Stomach (tissue), 9 donors: ENCODE results near the gene UBAC1. TPM values are rescaled to one million over a fixed set of nuclear protein-coding genes. Genes with fewer than 3 reads are reported as not detected.
A peak's percentile ranks its signal among the peaks of the same experiment; 100 is the strongest.

Source experiments
- DNase-seq, 2 donors: peaks; one replicate each; pipeline versions ENCODE4 v3.0.0 to v3.0.0-alpha.2; 2013 to 2019
- H3K27ac ChIP-seq, 5 donors: fragments of 200-600 bp in 4 of 5; sonication (generic) in 4 of 5; one replicate each; pipeline ENCODE4 v1.5.1; 2013 to 2019; ENCODE audit warnings: mild to moderate bottlenecking in 1 of 5, moderate library complexity in 1 of 5
- H3K27me3 ChIP-seq, 3 donors: fragments of 200-600 bp; sonication (generic); one replicate each; pipeline ENCODE4 v1.5.1; 2017 to 2019; ENCODE audit warnings: mixed run types in 1 of 3
- H3K36me3 ChIP-seq, 4 donors: fragments of 200-600 bp; sonication (generic); 1 replicate in 3 of 4; 2 replicates in 1 of 4; pipeline ENCODE4 v1.5.1; 2016 to 2019
- H3K4me1 ChIP-seq, 4 donors: fragments of 200-600 bp; sonication (generic); one replicate each; pipeline ENCODE4 v1.5.1; 2016 to 2019
- H3K4me3 ChIP-seq, 4 donors: fragments of 200-600 bp; sonication (generic) in 3 of 4; one replicate each; pipeline ENCODE4 v1.5.1; 2016 to 2019; ENCODE audit warnings: mild to moderate bottlenecking in 1 of 4
- H3K9me3 ChIP-seq, 4 donors: fragments of 200-600 bp; sonication (generic); one replicate each; pipeline ENCODE4 v1.5.1; 2016 to 2019
- CTCF ChIP-seq, 7 experiments: fragments of 450-650 bp in 4 of 7; fragments of 200-600 bp in 3 of 7; sonication (generic) in 3 of 7; IDR thresholded peaks; one replicate each; pipeline ENCODE4 v1.5.1; 2016 to 2019; ENCODE audit warnings: antibody characterized with exemption in 7 of 7, control low read depth in 2 of 7, mild to moderate bottlenecking in 1 of 7
- EP300 ChIP-seq: sonication (generic); formaldehyde crosslinking; IDR thresholded peaks from one replicate; pipeline ENCODE4 v1.6.1; 2017; ENCODE audit warnings: antibody characterized with exemption
- POLR2A ChIP-seq, 4 donors: fragments of 450-650 bp; IDR thresholded peaks; one replicate each; pipeline ENCODE4 v1.6.1; 2016; ENCODE audit warnings: antibody characterized with exemption in 4 of 4, control low read depth in 2 of 4, mild to moderate bottlenecking in 1 of 4, moderate library complexity in 1 of 4
- POLR2AphosphoS5 ChIP-seq, 3 donors: sonication (generic); formaldehyde crosslinking; IDR thresholded peaks; one replicate each; pipeline ENCODE4 v1.6.1; 2016; ENCODE audit warnings: antibody characterized with exemption in 3 of 3
- WGBS, 5 donors: extraction: QIAGEN DNeasy Blood & Tissue Kit in 3 of 5; methylation state at CpG; one replicate each; pipeline versions ENCODE4 v1.1.5 to v1.1.7; 2013 to 2018; 5-methylcytosine and 5-hydroxymethylcytosine counted together
- intact Hi-C: fragments of 100-400 bp; cut with DNase I; formaldehyde crosslinking; loops from one replicate; pipeline ENCODE4 v1.15.1; 2023; ENCODE audit warnings: low total_unique reads
- polyA plus RNA-seq, 3 donors: library from polyadenylated mRNA; stranded (reverse); fragments of 200-250 nt; gene quantifications; one replicate each; pipeline ENCODE4 v1.2.3, GENCODE V29; 2013
- total RNA-seq, 5 donors: library from RNA; depleted of rRNA; stranded (reverse); fragments of >200 nt; gene quantifications; one replicate each; pipeline versions ENCODE4 v1.1.0 to v1.2.3, GENCODE V29; 2014 to 2016
- donor health status: healthy with polysubstance abuse.
- donor health status: Bipolar disorder and iron deficiency.
- donor health status: healthy.

UBAC1 gene
- total and polyA plus RNA-seq, 8 donors: 22.6 to 70.1 (median 42.6) TPM

GRCh38 chr9:136004712-136005111 is 43.5 kb upstream of the UBAC1 start:
- Histone ChIP-seq H3K9me3 (no peaks in the 10 kb centered on the region), H3K27ac (no peak overlapping the region), H3K27me3 (no peaks in the 10 kb centered on the region), H3K4me3 (no peak overlapping the region), H3K36me3 (peaks cover 0 to 17% (median 13%) of the 10 kb centered on the region in 4 donors), H3K4me1 (peaks cover 8 to 50% (median 30%) of the 10 kb centered on the region in 4 donors)
- 72 to 81% (median 80%) methylated on average over 12 to 15 of the region's 15 CpGs for WGBS, 5 donors
- intact Hi-C loops: no loop called here
- TF ChIP-seq POLR2A (IDR thresholded peaks at IDR 0.05): no peak
- DNase-seq: no peak

DNA sequence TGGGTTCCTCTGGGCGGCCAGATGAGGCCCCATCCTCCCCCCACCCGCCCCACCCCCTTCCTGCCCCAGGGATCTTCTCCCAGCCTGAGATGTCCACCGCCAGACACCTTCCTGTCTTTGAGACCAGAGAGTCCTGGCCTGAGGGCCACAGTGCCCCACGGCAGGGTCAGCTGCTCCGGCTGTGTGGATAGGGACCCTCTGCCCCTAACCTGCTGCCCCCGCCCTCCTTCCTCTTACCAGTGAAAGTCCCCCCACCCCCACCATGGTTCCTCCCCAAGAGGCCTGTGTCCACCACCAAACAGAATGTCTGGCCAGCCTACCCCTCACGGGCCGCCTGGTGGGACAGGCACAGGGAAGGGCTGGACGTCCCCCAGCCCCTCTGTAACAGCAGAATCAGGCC is 43.0 kb upstream of the UBAC1 start:
- DNase-seq: no peak
- H3K27me3 ChIP-seq: no peaks in the 10 kb centered on the region
- H3K4me1 ChIP-seq: peaks cover 8 to 46% (median 29%) of the 10 kb centered on the region in 4 donors
- TF ChIP-seq POLR2AphosphoS5 (IDR thresholded peaks at IDR 0.05): no peak
- TF ChIP-seq CTCF (IDR thresholded peaks at IDR 0.05): no peak
- TF ChIP-seq POLR2A (IDR thresholded peaks at IDR 0.05): no peak
- TF ChIP-seq EP300: no peak
- 68 to 89% (median 71%) methylated on average over 4 to 9 of the region's 9 CpGs for WGBS, 5 donors
- H3K4me3 ChIP-seq: no peak overlapping the region
- intact Hi-C loops: no loop called here
- H3K27ac ChIP-seq: no peak overlapping the region
- H3K36me3 ChIP-seq: peaks cover 0 to 12% (median 8%) of the 10 kb centered on the region in 4 donors
- no peaks in the 10 kb centered on the region for H3K9me3 ChIP-seq

DNA sequence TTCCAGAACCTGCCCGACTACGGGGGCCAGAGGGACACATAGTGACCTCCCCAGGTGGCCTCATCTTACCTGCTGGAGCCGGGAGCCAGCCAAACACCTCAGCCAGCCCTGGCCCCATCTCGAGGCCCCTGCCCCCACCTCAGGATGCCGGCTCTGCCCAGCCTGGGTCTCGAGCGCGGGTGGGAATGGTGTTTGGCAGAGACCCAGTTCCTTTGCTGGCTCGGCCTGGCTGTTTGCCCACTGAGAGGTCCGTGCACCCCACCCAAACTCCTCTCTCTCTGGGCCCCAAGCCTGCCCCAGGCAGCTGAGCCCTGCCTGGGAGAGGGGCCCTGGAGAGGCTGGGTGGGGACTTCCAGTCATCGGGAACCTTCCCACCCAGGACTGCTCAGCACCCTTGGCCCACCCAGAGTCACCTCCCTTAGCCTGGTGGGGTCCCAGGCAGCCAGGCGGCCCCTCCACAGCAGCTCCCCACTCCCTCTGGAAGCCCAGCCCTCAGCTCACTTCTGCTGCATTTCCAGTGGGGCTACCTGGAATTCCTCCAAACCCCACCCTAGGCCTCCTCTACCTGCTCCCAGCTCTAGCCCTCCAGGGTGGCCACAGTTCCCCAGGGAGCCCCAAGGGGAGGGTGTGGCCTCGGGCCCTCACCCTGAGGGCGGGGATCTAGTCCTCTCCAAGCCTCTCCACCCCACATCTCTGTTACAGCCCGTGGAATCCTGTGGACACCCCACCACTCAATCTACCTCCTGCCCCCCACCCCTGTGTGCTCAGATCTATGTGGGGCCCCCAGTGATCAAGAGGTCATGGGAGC is 42.4 kb upstream of the UBAC1 start:
- Histone ChIP-seq H3K4me3 (no peak overlapping the region), H3K4me1 (peaks cover 8 to 40% (median 25%) of the 10 kb centered on the region in 4 donors), H3K9me3 (no peaks in the 10 kb centered on the region), H3K36me3 (peaks cover 0 to 8% (median 3%) of the 10 kb centered on the region in 4 donors), H3K27ac (no peak overlapping the region), H3K27me3 (no peaks in the 10 kb centered on the region)
- intact Hi-C loops: no loop called here
- DNase-seq: peak in 1 of 2 donors; percentile 56
- no peak for TF ChIP-seq POLR2A (IDR thresholded peaks at IDR 0.05)
- TF ChIP-seq POLR2AphosphoS5 (IDR thresholded peaks at IDR 0.05): no peak
- no peak for TF ChIP-seq EP300
- TF ChIP-seq CTCF (IDR thresholded peaks at IDR 0.05): no peak
- 15 to 21% (median 18%) methylated on average over 4 to 15 of the region's 15 CpGs for WGBS, 5 donors

- no peak overlapping the region for H3K27ac ChIP-seq
- intact Hi-C loops: no loop called here
- peaks cover 0 to 4% (median under 1%) of the 10 kb centered on the region in 4 donors for H3K36me3 ChIP-seq
- H3K27me3 ChIP-seq: no peaks in the 10 kb centered on the region
- DNase-seq: peak in 1 of 2 donors; percentile 48
- H3K4me1 ChIP-seq: peaks cover 8 to 33% (median 20%) of the 10 kb centered on the region in 4 donors
- no peak overlapping the region for H3K4me3 ChIP-seq
- TF ChIP-seq CTCF (IDR thresholded peaks at IDR 0.05) (no peak), POLR2AphosphoS5 (IDR thresholded peaks at IDR 0.05) (no peak), EP300 (no peak), POLR2A (IDR thresholded peaks at IDR 0.05) (no peak)
- 36 to 61% (median 46%) methylated on average over 4 to 10 of the region's 10 CpGs for WGBS, 5 donors
- H3K9me3 ChIP-seq: no peaks in the 10 kb centered on the region
Measured at GRCh38 chr9:136002881-136003280, 41.7 kb upstream of the UBAC1 start.

GRCh38 chr9:136002215-136002614 is 41.0 kb upstream of the UBAC1 start:
- Histone ChIP-seq H3K4me3 (no peak overlapping the region), H3K36me3 (no peaks in the 10 kb centered on the region), H3K27ac (no peak overlapping the region), H3K4me1 (peaks cover 8 to 27% (median 17%) of the 10 kb centered on the region in 4 donors), H3K27me3 (no peaks in the 10 kb centered on the region), H3K9me3 (no peaks in the 10 kb centered on the region)
- intact Hi-C loops: no loop called here
- WGBS, 5 donors: 92 to 100% (median 94%) methylated on average over 6 to 11 of the region's 11 CpGs
- no peak for DNase-seq
- TF ChIP-seq CTCF (IDR thresholded peaks at IDR 0.05): no peak
- TF ChIP-seq POLR2AphosphoS5 (IDR thresholded peaks at IDR 0.05): no peak
- TF ChIP-seq EP300: no peak
- no peak for TF ChIP-seq POLR2A (IDR thresholded peaks at IDR 0.05)
